ENCODE results near the gene SRPK1.

The SRPK1 gene

DNA sequence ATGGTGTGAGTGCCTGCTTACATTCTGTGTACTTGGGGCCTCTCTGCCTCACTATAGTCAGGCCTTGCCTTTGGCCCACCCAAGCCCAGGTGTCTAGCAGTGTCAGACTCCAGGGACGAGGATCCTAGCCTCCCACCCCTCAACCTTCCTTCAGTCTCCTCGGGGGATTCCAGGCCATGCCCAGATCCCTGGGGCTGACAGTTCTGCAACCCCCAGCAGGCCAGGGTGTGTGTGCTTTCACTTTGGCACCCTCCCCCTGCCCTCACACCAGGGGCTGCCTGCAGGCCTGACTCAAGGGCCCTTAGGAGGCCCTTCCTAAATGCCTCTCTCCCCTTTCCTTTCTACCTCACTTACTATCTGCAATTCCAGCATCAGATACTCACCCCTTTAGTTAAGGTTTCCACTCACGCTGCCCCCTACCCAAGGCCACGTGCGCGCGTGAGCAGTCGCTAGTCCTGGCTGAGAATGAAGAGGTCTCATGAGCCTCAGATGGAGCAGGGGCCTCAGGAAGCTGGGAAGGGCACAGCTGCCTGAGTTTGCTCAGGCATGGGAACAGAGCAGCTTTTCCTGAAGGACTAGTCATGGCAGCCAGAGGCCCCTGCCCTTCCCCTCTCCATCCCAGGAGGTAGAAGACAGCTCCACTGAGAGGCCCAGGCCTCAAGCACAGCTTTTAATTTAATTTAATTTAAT, 122.9 kb downstream of the SRPK1 start:
- in situ Hi-C loops (cut with HindIII; ENCODE audit: low pct_ligation_motif_present, low pct_unique_long_range_greater_than_20kb, low sequenced_read_pairs), result no loop called here
- no peak for DNase-seq

DNA sequence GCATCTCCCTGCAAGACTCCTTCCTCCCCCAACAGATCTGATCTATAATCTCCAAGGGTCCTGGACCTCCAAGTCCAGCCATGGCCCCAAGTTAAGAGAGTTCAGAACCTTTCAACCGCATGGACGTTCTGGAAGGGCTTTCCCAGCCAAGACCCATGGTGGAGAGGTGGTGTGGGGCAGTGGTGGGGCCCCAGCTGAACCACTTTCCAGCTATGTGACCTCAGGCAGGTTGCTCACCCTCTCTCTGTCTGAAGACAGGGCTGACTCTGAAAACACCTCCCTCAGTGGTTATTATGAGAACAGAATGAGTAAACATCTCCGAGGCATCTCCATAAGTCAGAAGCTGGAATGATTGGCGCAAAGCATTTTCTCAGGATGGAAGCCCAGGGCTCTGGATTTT, 124.7 kb downstream of the SRPK1 start:
- DNase-seq, result no peak
- in situ Hi-C loops (cut with HindIII; ENCODE audit: low pct_ligation_motif_present, low pct_unique_long_range_greater_than_20kb, low sequenced_read_pairs), result no loop called here

- in situ Hi-C loops (cut with HindIII; ENCODE audit: low pct_ligation_motif_present, low pct_unique_long_range_greater_than_20kb, low sequenced_read_pairs), result no loop called here
- DNase-seq, result no peak
These were observed 125.3 kb downstream of the SRPK1 start for GRCh38 chr6:35795453-35796071.

- no peak for DNase-seq
- in situ Hi-C loops (cut with HindIII; ENCODE audit: low pct_ligation_motif_present, low pct_unique_long_range_greater_than_20kb, low sequenced_read_pairs), result no loop called here
These were observed 126.1 kb downstream of the SRPK1 start for GRCh38 chr6:35794536-35795452.

DNA sequence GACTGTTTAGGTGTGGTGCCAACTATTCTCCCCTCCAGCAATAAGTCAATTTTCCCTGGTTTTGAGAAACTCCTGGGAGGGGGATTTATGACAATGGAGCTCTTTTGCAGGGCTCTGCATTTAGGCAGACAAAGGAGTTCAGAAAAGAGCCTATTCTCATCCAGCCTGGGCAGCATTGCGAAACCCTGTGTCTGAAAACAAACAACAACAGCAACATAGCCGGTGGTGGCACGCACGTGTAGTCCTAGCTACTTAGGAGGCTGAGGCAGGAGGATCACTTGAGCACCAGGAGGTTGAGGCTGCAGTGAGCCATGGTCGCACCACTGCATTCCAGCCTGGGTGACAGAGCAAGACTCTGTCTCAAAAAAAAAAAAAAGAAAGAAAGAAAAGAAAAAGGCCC, 130.2 kb downstream of the SRPK1 start:
- no peak for DNase-seq
- in situ Hi-C loops (cut with HindIII; ENCODE audit: low pct_ligation_motif_present, low pct_unique_long_range_greater_than_20kb, low sequenced_read_pairs), result no loop called here

GRCh38 chr6:35788423-35788982, 132.4 kb downstream of the SRPK1 start:
- in situ Hi-C loops (cut with HindIII; ENCODE audit: low pct_ligation_motif_present, low pct_unique_long_range_greater_than_20kb, low sequenced_read_pairs), result no loop called here
- DNase-seq, result no peak

GRCh38 chr6:35787266-35788218, 133.4 kb downstream of the SRPK1 start:
- in situ Hi-C loops (cut with HindIII; ENCODE audit: low pct_ligation_motif_present, low pct_unique_long_range_greater_than_20kb, low sequenced_read_pairs), result no loop called here
- DNase-seq, result no peak

DNA sequence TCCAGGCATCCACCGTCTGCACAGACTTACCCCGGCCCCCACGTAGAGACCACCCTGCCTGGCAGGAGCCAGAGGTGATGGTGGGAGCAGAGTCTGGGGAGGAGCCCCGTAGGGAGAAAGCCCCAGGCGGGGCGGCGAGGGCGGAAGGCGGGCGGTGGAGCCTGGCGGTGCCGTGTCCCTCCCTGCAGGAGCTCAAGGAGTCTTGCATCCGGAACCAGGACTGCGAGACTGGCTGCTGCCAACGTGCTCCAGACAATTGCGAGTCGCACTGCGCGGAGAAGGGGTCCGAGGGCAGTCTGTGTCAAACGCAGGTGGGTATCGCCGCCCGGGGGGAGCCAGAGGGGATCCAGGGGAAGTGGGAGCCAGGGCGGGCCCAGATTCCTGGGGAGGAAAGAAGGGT, 134.1 kb downstream of the SRPK1 start:
- in situ Hi-C loops (cut with HindIII; ENCODE audit: low pct_ligation_motif_present, low pct_unique_long_range_greater_than_20kb, low sequenced_read_pairs), result no loop called here
- DNase-seq, result peak; percentile 25

DNA sequence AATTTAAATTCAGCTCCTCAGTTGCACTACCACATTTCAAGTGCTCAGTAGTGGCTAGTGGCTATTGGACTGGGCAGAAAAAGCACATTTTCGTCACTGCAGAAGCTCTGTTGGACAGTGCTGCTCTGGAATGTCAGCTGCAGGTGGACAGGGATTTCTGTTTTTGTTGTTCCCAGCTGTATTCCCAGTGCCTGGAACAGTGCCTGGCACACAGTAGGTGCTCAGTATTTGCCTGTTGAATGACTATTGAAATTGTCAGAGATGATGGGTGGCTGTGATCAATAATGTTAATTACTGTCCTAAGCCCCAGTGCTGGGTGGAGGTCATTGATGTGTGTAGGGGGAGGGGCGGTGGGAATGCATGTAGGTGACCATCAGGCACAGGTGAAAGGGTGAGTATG, 134.6 kb downstream of the SRPK1 start:
- in situ Hi-C loops (cut with HindIII; ENCODE audit: low pct_ligation_motif_present, low pct_unique_long_range_greater_than_20kb, low sequenced_read_pairs), result no loop called here
- DNase-seq, result no peak

- in situ Hi-C loops (cut with HindIII; ENCODE audit: low pct_ligation_motif_present, low pct_unique_long_range_greater_than_20kb, low sequenced_read_pairs), result no loop called here
- DNase-seq, result no peak
These were observed 136.7 kb downstream of the SRPK1 start for GRCh38 chr6:35784200-35784599.

All from ACHN (cell line).